Heart left ventricle (tissue), 16 donors: ENCODE results near the gene PLPPR5. TPM values are rescaled to one million over a fixed set of nuclear protein-coding genes. Genes with fewer than 3 reads are reported as not detected.

Experiments used
- ATAC-seq, 4 donors: fragments of 200-7000 bp; cut with Tn5 transposase; one replicate each; pipeline ENCODE4 v1.9.1; 2020 to 2022; ENCODE audit warnings: moderate library complexity in 4 of 4, mild to moderate bottlenecking in 3 of 4, moderate number of reproducible peaks in 1 of 4
- DNase-seq, 5 donors: peaks; one replicate each; pipeline ENCODE4 v3.0.0-alpha.2; 2020
- H3K27ac ChIP-seq, 12 donors: fragments of 200-600 bp; sonication (generic) in 4 of 12; one replicate each; pipeline versions ENCODE4 v1.5.0 to v1.8.0; 2016 to 2022; ENCODE audit warnings: mild to moderate bottlenecking in 2 of 12
- H3K27me3 ChIP-seq, 9 donors: fragments of 200-600 bp; sonication (generic) in 2 of 9; one replicate each; pipeline versions ENCODE4 v1.5.1 to v1.8.0; 2016 to 2022; ENCODE audit warnings: mild to moderate bottlenecking in 3 of 9
- H3K36me3 ChIP-seq, 9 donors: fragments of 200-600 bp; sonication (generic) in 2 of 9; one replicate each; pipeline versions ENCODE4 v1.5.0 to v1.8.0; 2018 to 2022; ENCODE audit warnings: mild to moderate bottlenecking in 2 of 9
- H3K4me1 ChIP-seq, 12 donors: fragments of 200-600 bp; sonication (generic) in 4 of 12; one replicate each; pipeline versions ENCODE4 v1.5.0 to v1.8.0; 2016 to 2022; ENCODE audit warnings: mild to moderate bottlenecking in 3 of 12
- H3K4me3 ChIP-seq, 12 donors: fragments of 200-600 bp; sonication (generic) in 4 of 12; one replicate each; pipeline versions ENCODE4 v1.5.0 to v1.8.0; 2017 to 2022; ENCODE audit warnings: mild to moderate bottlenecking in 9 of 12, moderate library complexity in 4 of 12
- H3K9me3 ChIP-seq, 12 donors: fragments of 200-600 bp; sonication (generic) in 4 of 12; one replicate each; pipeline versions ENCODE4 v1.5.0 to v1.8.0; 2016 to 2022; ENCODE audit warnings: mild to moderate bottlenecking in 1 of 12
- CTCF ChIP-seq, 12 donors: fragments of 200-600 bp; sonication (generic) in 4 of 12; IDR thresholded peaks; one replicate each; pipeline versions ENCODE4 v1.5.0 to v1.8.0; 2018 to 2022; ENCODE audit warnings: antibody characterized with exemption in 12 of 12, mild to moderate bottlenecking in 5 of 12
- POLR2A ChIP-seq, 2 donors: fragments of 450-650 bp; IDR thresholded peaks; one replicate each; pipeline ENCODE4 v1.6.1; 2017; ENCODE audit warnings: antibody characterized with exemption in 2 of 2, mild to moderate bottlenecking in 2 of 2, moderate library complexity in 2 of 2
- WGBS, 4 donors: extraction: QIAGEN DNeasy Blood & Tissue Kit in 2 of 4; methylation state at CpG; one replicate each; pipeline versions ENCODE4 v1.1.5 to v1.1.7; 2013 to 2018; 5-methylcytosine and 5-hydroxymethylcytosine counted together
- intact Hi-C, 10 donors: fragments of 100-400 bp; cut with DNase I; formaldehyde crosslinking; loops; one replicate each; pipeline versions ENCODE4 v1.11.1 to v1.14.2; 2022
- polyA plus RNA-seq, 2 donors: library from polyadenylated mRNA; stranded (reverse); fragments of 200-250 nt; gene quantifications; one replicate each; pipeline ENCODE4 v1.2.3, GENCODE V29; 2013
- total RNA-seq, 9 donors: library from RNA; depleted of rRNA in 2 of 9; stranded (reverse); fragments of >200 nt in 2 of 9; fragmentation: NEBNext Ultra II Directional in 3 of 9; extraction: Animal tissue kit (Norgen Biotek cat#: 25700) in 3 of 9; gene quantifications; one replicate each; pipeline versions ENCODE4 v1.1.0 to v1.2.4, GENCODE V29; 2016 to 2023
- donor health status: ischemic (EF 13 %, LVEDD 7.1; RV severe dilation, severe dysfunction).
- donor health status: healthy with polysubstance abuse.
- donor health status: DM: no; HTN: yes; CAD: no.
- donor health status: DM: no; HTN: no; CAD: no.
- donor health status: ischemic (EF 25% LVEDD 6.9; RV normal size, moderate dysfunction).
- donor health status: ischemic (EF 25% LVEDD 5.7; RV mildly dilated, moderate dysfunction).
- donor health status: healthy.
- donor health status: DM: yes; HTN: yes; CAD: no.
- donor health status: ischemic (EF 35%, LVEDD 5.7; RV mildly dilated, moderate dysfunction).
- donor health status: nonischemic (EF 11% LVEDD 7.7; RV severe dilation, severe dysfunction).
- donor health status: DM: yes; HTN: yes; CAD: no.
- donor health status: PGD.
- donor health status: ischemic (EF 29% LVEDD 5.4; RV normal size, mild dysfunction).
- donor health status: nonischemic (EF 23%, LVEDD 6.1; RV moderate dilation, normal function).

The PLPPR5 gene
- total and polyA plus RNA-seq, 11 donors, result not detected

- Histone ChIP-seq H3K27me3 (peaks cover 15 to 77% (median 47%) of the 10 kb centered on the region in 9 donors), H3K36me3 (no peaks in the 10 kb centered on the region), H3K9me3 (no peaks in the 10 kb centered on the region), H3K4me3 (peak overlapping the region in 11 of 12 donors; percentile 14 to 49 (median 35)), H3K4me1 (peaks cover 0 to 20% (median 5%) of the 10 kb centered on the region in 12 donors), H3K27ac (no peak overlapping the region)
- ATAC-seq (peak in 1 of 4 donors; percentile 18), DNase-seq (peak in 2 of 5 donors; percentile 24 to 47)
- WGBS, 4 donors, result 1% methylated on average over 34 to 66 of the region's 66 CpGs
- intact Hi-C loops, result no loop called here
- TF ChIP-seq POLR2A (IDR thresholded peaks at IDR 0.05) (no peak), CTCF (IDR thresholded peaks at IDR 0.05) (no peak)
Measured at GRCh38 chr1:99004254-99004860, 304 bp downstream of the PLPPR5 start.

GRCh38 chr1:99003581-99004253, 944 bp downstream of the PLPPR5 start:
- no peak for DNase-seq
- Histone ChIP-seq H3K27ac (no peak overlapping the region), H3K4me3 (peak overlapping the region in 8 of 12 donors; percentile 12 to 49 (median 32)), H3K9me3 (no peaks in the 10 kb centered on the region), H3K4me1 (peaks cover 0 to 20% (median 5%) of the 10 kb centered on the region in 12 donors), H3K27me3 (peaks cover 15 to 77% (median 47%) of the 10 kb centered on the region in 9 donors), H3K36me3 (no peaks in the 10 kb centered on the region)
- 12 to 15% (median 13%) methylated on average over 20 of the region's 20 CpGs for WGBS, 4 donors
- ATAC-seq, result no peak
- TF ChIP-seq POLR2A (IDR thresholded peaks at IDR 0.05) (no peak), CTCF (IDR thresholded peaks at IDR 0.05) (no peak)
- intact Hi-C loops, result no loop called here

- DNase-seq (no peak), ATAC-seq (no peak)
- intact Hi-C loops, result loop anchor here in 1 of 10 donors (10.0 kb wide), 1 partner anchor 742 kb away; no protein-coding TSS in a partner anchor
- Histone ChIP-seq H3K36me3 (no peaks in the 10 kb centered on the region), H3K27ac (no peak overlapping the region), H3K9me3 (no peaks in the 10 kb centered on the region), H3K4me3 (no peak overlapping the region), H3K27me3 (no peaks in the 10 kb centered on the region), H3K4me1 (no peaks in the 10 kb centered on the region)
- TF ChIP-seq CTCF (IDR thresholded peaks at IDR 0.05) (no peak), POLR2A (IDR thresholded peaks at IDR 0.05) (no peak)
- 58 to 64% (median 60%) methylated on average over 3 of the region's 3 CpGs for WGBS, 4 donors
Measured at GRCh38 chr1:98992844-98993243, 11.8 kb downstream of the PLPPR5 start.
